Bone marrow (tissue), 2 donors: Measurements from ENCODE around the gene TAGLN2.
A peak's percentile ranks its signal among the peaks of the same experiment; 100 is the strongest.

ENCODE experiments used
- DNase-seq, 2 donors: peaks; one replicate each; lab custom pipeline; 2025; lab: John Stamatoyannopoulos, UW

TAGLN2 gene

GRCh38 chr1:159924791-159925718 lies at the start of gene TAGLN2:
TAGLN2 (minus strand) TSS chr1:159925507; CDS start chr1:159920509, 4,998 bp downstream.
- DNase-seq: peak; percentile 82 to 87

GRCh38 chr1:159974350-159974965 lies 49.2 kb upstream of the TAGLN2 start:
- DNase-seq: no peak

DNA sequence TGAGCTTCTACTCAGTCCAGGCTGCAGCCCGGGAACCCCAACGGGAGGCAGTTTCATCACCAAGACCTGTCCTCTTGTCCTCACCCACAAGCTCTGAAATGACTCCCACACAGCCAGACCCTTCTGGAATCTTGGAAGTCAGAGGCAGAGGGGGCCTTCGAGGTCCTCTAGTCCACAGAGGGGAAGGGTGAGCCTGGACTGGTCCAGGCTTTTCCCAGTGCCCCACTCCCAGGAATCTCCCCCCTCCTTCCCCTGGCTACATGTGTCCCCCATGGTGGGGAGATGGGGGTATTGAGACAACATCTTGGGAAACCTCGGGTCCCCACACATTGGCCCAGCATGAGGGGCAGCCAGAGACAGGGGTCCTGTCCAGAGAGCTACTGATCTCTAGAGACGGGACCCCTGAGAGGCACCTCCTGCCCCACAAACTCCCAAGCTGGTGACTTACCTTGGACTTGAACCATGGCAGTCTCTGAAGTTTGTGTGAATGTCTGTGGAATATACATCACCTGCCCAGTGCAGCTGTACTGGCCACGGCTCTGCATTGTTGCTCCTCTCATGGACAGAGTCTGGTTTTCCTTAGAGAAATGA lies 48.1 kb upstream of the TAGLN2 start:
- DNase-seq: no peak

- DNase-seq: no peak
Observed at GRCh38 chr1:159972443-159973205, 47.3 kb upstream of the TAGLN2 start.

DNA sequence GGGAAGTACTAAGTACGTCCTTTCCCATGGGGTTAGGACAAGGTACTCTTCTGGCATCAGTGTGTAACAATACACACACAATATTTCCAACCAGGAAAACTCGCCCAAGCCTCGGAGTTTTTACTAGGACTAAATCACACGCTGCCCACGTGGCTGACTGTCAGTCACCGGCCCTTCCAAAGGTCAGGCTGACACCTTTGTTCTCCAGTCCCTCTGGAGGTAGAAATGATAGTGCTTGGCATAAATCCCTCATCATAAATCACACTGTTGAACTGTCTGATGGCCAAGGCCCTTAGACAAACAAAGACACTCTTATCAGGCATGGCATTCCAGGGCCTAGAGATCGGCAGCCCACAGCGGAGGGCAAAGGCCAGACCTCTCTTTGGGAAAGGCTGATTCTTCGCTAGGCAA lies 45.6 kb upstream of the TAGLN2 start:
- no peak for DNase-seq

- DNase-seq: no peak
Observed at GRCh38 chr1:159968901-159969300, 43.6 kb upstream of the TAGLN2 start.

- no peak for DNase-seq
Observed at GRCh38 chr1:159965263-159965662, 40.0 kb upstream of the TAGLN2 start.

DNA sequence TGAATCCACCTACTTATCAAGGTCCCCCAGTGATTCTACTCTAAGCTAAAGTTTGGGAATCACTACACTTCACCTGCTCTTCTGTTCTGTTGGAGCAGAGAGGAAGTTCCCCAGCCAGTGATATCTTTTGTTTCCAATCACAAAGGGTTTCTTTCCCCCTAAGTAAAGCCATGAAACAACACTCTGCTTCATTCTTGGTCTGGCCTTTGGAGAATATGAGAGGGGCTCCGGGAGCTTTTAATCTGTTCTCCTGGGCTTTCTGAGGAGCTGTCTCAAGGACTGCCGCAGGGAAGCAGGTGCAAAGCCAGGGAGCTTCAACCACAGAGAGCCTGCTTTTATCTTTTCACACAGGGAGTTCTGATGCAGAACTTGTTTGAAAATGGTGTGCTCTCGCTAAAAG lies 38.8 kb upstream of the TAGLN2 start:
- no peak for DNase-seq

- DNase-seq: no peak
Observed at GRCh38 chr1:159962176-159962575, 36.9 kb upstream of the TAGLN2 start.

GRCh38 chr1:159961636-159962035 lies 36.3 kb upstream of the TAGLN2 start:
- DNase-seq: no peak

DNA sequence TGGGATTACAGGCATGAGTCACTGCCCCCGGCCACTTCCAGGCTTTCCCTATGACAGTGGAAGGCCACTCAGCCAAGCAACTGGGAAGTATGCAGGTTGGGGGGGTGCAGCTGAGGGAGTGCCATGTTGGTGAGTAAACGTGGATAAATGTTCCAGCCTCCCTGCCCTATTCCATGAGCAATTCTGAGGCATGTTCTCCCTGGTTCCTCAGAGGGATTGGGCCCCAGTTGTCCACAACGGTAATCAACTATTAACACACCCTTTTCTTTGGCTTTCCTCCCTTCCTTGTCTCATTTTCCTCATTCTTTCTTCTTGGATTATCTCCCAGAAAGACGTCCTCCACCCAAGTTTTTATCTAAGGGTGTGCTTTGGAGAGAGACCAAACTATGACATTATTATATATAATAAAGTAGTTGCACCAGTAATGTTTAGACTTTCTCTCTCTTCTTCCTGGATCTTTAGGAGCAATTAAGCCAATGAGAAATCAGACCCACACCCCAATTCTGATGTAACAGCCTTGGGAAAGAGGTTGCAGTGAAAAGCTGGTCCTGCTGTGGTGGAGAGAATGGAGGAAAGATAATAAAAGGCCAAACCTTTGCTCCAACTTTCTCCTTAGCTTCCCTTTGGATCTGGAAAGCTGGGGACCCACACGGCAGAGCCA lies 35.5 kb upstream of the TAGLN2 start:
- DNase-seq: no peak

DNA sequence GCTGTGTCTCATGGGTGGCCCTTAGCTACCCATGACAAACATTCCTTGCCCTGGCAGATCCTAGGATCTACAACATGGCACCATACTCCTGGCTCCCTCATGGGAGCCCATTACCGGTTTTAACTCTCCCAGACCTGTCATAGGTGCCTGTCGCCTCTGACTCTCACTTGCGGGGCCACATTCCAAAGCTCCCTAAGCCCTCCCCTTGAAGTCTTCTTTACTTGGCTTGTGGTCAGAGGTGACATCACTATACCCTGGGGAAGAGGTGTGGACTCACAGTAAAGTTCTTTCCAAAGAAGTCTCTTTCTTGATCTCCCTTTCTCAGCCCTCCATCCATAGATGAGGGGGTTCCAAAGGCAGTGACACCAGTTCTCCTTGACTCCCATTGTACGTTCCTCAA lies 34.1 kb upstream of the TAGLN2 start:
- no peak for DNase-seq

- no peak for DNase-seq
Observed at GRCh38 chr1:159958719-159959380, 33.5 kb upstream of the TAGLN2 start.

DNA sequence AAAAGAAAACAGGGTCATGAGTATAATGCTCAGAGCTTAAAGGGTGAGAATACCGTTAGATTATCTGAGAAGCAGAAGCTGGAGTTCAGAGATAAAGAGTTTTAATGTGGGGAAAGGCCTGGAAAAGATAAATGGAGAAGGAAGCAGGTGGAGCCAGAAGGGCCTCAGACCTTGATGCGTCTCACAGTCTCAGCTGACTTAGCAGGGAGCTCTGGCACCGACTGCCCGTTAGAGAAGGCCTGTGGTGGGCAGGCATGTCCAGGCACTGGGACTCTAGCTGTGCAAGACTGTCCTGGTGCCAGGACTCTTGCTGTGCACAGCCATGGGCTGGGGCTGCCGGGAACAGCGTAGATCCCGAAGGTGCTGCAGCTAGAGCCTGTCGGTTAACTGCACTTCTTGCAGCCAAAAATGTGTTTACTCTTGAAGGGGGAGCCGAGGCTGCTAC lies 32.5 kb upstream of the TAGLN2 start:
- DNase-seq: no peak

DNA sequence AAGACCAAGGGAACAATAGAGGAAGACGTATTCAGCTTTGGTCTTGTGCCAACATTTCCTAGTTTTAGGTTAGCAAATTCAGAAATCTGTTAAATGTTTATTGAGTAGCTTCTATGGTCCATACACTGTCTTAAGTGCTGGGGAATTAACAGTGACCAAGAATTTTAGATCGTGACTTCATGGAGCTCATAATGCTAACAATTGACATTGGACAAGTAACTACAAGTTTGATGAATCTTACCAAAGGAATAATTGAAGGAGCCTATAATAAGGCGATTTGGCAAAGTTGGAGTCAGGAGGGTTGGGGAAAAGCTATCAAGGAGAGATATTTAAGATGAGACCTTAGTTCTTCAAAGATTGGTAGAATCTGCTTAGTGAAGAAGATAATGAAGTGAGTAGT lies 30.1 kb upstream of the TAGLN2 start:
- DNase-seq: no peak

GRCh38 chr1:159953536-159954515 lies 28.5 kb upstream of the TAGLN2 start, which contains the start of gene SLAMF9:
SLAMF9 (minus strand) TSS chr1:159954237; CDS start chr1:159954137, 100 bp downstream.
- no peak for DNase-seq

DNA sequence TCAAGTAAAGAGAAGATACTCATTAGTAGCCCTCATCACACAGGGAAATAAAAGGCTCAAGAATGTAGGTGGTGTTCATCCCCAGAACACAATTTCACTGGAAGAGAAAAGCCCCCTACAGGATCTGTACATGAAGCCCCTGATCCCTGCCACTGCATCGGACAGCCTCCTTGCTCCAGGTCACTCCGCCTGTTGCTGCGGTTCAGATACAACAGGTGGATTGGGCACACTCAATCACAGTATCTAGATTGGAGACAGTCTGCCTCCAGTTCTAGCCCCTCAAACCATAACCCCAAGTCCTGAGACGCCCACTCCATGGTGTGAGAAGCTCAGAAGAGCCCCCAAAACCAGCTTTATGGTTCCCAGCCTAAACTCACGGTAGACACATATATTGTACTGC lies 27.6 kb upstream of the TAGLN2 start:
- no peak for DNase-seq

- DNase-seq: no peak
Observed at GRCh38 chr1:159951551-159951950, 26.2 kb upstream of the TAGLN2 start.

GRCh38 chr1:159951016-159951415 lies 25.7 kb upstream of the TAGLN2 start:
- DNase-seq: no peak

DNA sequence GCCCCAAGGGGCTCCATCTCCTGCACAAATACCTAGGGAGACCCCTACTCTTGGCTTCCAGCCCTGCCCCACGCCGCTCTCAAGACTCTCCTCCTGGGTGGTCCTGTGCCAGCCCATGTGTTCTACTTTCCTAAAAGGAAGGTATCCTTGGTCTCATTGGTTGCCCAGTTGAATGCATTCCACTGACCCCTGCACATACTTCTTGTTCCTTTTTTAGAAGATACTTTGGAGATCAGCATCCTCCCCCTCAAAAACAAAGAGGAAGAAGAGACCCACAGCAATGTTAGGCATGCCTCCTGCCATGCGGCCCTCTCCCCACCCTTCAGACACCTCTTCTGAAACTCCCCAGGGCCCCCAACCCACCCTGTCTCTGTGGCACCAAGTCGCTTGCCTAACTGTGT lies 24.7 kb upstream of the TAGLN2 start:
- DNase-seq: no peak
